Body of pancreas (tissue), 4 donors: ENCODE measurements around the gene SNX13.
A peak's percentile ranks its signal among the peaks of the same experiment; 100 is the strongest.

Experiments
- CTCF ChIP-seq, 7 experiments: fragments of 450-650 bp in 4 of 7; fragments of 200-600 bp in 3 of 7; sonication (generic) in 3 of 7; IDR thresholded peaks; one replicate each; pipeline ENCODE4 v1.5.1; 2016 to 2019; ENCODE audit warnings: antibody characterized with exemption in 7 of 7
- POLR2A ChIP-seq, 3 donors: fragments of 450-650 bp; IDR thresholded peaks; one replicate each; pipeline ENCODE4 v1.6.1; 2016; ENCODE audit warnings: antibody characterized with exemption in 3 of 3, mild to moderate bottlenecking in 2 of 3

GRCh38 chr7:17940951-17941431 lies 697 bp upstream of the SNX13 start:
- TF ChIP-seq CTCF (IDR thresholded peaks at IDR 0.05) (peak in 2 of 7 experiments; percentile 6 to 9), POLR2A (IDR thresholded peaks at IDR 0.05) (no peak)
